Kidney epithelial cell (primary cell): ENCODE results near the gene SPTBN1. TPM values are rescaled to one million over a fixed set of nuclear protein-coding genes. Genes with fewer than 3 reads are reported as not detected.

Experiments
- DNase-seq: peaks from one replicate; pipeline ENCODE4 v3.0.0-alpha.2; 2010; ENCODE audit warnings: low read depth
- H3K27me3 ChIP-seq: 2 replicates; pipeline ENCODE4 v1.6.0; 2011; ENCODE audit warnings: low read length; ENCODE audit not compliant: control insufficient read depth, insufficient read depth
- H3K36me3 ChIP-seq: 2 replicates; pipeline ENCODE4 v1.5.1; 2011; ENCODE audit warnings: low read length; ENCODE audit not compliant: control insufficient read depth, insufficient read depth
- H3K4me3 ChIP-seq: 2 replicates; pipeline ENCODE4 v1.5.1; 2011; ENCODE audit warnings: low read depth, mild to moderate bottlenecking, control low read depth, low read length
- CTCF ChIP-seq: IDR thresholded peaks from 2 replicates; pipeline ENCODE4 v1.5.1; 2011; ENCODE audit warnings: mild to moderate bottlenecking, moderate library complexity, low read length, control low read depth, inconsistent platforms; ENCODE audit not compliant: insufficient read depth, poor library complexity, severe bottlenecking
- total RNA-seq: library from RNA; depleted of rRNA; stranded (reverse); fragments of >200 nt; gene quantifications from 2 replicates; pipeline ENCODE4 v1.2.3, GENCODE V29; 2015

Gene SPTBN1
- total RNA-seq, 1 donor from 2014 or later, result 492 TPM

- no peak for DNase-seq
- TF ChIP-seq CTCF, result no peak
- peaks cover 6% of the 10 kb centered on the region for H3K36me3 ChIP-seq
These were observed 177.9 kb downstream of the SPTBN1 start for GRCh38 chr2:54634021-54634420.

GRCh38 chr2:54634564-54635511 is 178.7 kb downstream of the SPTBN1 start:
- peak; percentile 88 for DNase-seq
- Histone ChIP-seq H3K36me3 (peaks cover 2% of the 10 kb centered on the region), H3K4me3 (no peak overlapping the region), H3K27me3 (no peaks in the 10 kb centered on the region)
- TF ChIP-seq CTCF, result no peak

More at GRCh38 chr2:54634021-54634420, 177.9 kb downstream of the SPTBN1 start:
- Histone ChIP-seq H3K4me3 (no peak overlapping the region), H3K27me3 (no peaks in the 10 kb centered on the region)

GRCh38 chr2:54635554-54636152 is 179.5 kb downstream of the SPTBN1 start:
- H3K36me3 ChIP-seq, result peaks cover 4% of the 10 kb centered on the region
- DNase-seq, result no peak

GRCh38 chr2:54636415-54637139 is 180.4 kb downstream of the SPTBN1 start:
- no peak for DNase-seq
- Histone ChIP-seq H3K27me3 (no peaks in the 10 kb centered on the region), H3K36me3 (peaks cover 3% of the 10 kb centered on the region), H3K4me3 (no peak overlapping the region)
- TF ChIP-seq CTCF, result no peak

More at GRCh38 chr2:54635554-54636152, 179.5 kb downstream of the SPTBN1 start:
- Histone ChIP-seq H3K4me3 (no peak overlapping the region), H3K27me3 (no peaks in the 10 kb centered on the region)
- no peak for TF ChIP-seq CTCF

GRCh38 chr2:54638103-54638502 is 182.0 kb downstream of the SPTBN1 start:
- peaks cover 4% of the 10 kb centered on the region for H3K36me3 ChIP-seq
- no peaks in the 10 kb centered on the region for H3K27me3 ChIP-seq
- DNase-seq, result no peak
- no peak for TF ChIP-seq CTCF
- H3K4me3 ChIP-seq, result no peak overlapping the region
